ENCODE measurements around the gene S100A10.

The S100A10 gene

GRCh38 chr1:151964510-151964909 lies 29.1 kb downstream of the S100A10 start:
- DNase-seq (ENCODE audit: low read depth in 2 of 2), result no peak

- no peak for DNase-seq (ENCODE audit: low read depth in 2 of 2)
These were observed 30.4 kb downstream of the S100A10 start for GRCh38 chr1:151963288-151963687.

- no peak for DNase-seq (ENCODE audit: low read depth in 2 of 2)
These were observed 31.8 kb downstream of the S100A10 start for GRCh38 chr1:151961833-151962232.

- no peak for DNase-seq (ENCODE audit: low read depth in 2 of 2)
These were observed 32.7 kb downstream of the S100A10 start for GRCh38 chr1:151960780-151961513.

- DNase-seq (ENCODE audit: low read depth in 2 of 2), result no peak
These were observed 34.7 kb downstream of the S100A10 start for GRCh38 chr1:151958959-151959358.

GRCh38 chr1:151956957-151957497 lies 36.6 kb downstream of the S100A10 start:
- no peak for DNase-seq (ENCODE audit: low read depth in 2 of 2)

- DNase-seq (ENCODE audit: low read depth in 2 of 2), result no peak
These were observed 40.1 kb downstream of the S100A10 start for GRCh38 chr1:151953409-151954094.

- DNase-seq (ENCODE audit: low read depth in 2 of 2), result no peak
These were observed 40.8 kb downstream of the S100A10 start for GRCh38 chr1:151952811-151953210.

- DNase-seq (ENCODE audit: low read depth in 2 of 2), result no peak
These were observed 44.1 kb downstream of the S100A10 start for GRCh38 chr1:151949371-151950193.

- no peak for DNase-seq (ENCODE audit: low read depth in 2 of 2)
These were observed 45.2 kb downstream of the S100A10 start for GRCh38 chr1:151948506-151948905.

- no peak for DNase-seq (ENCODE audit: low read depth in 2 of 2)
These were observed 46.5 kb downstream of the S100A10 start for GRCh38 chr1:151947140-151947539.

- peak; percentile 68 to 79 for DNase-seq (ENCODE audit: low read depth in 2 of 2)
These were observed 47.6 kb downstream of the S100A10 start for GRCh38 chr1:151945725-151946722.

GRCh38 chr1:151944857-151945575 lies 48.6 kb downstream of the S100A10 start:
- DNase-seq (ENCODE audit: low read depth in 2 of 2), result no peak

GRCh38 chr1:151944126-151944856 lies 49.4 kb downstream of the S100A10 start:
- DNase-seq (ENCODE audit: low read depth in 2 of 2), result no peak

- no peak for DNase-seq (ENCODE audit: low read depth in 2 of 2)
These were observed 50.1 kb downstream of the S100A10 start for GRCh38 chr1:151943591-151943990.

- DNase-seq (ENCODE audit: low read depth in 2 of 2), result no peak
These were observed 50.8 kb downstream of the S100A10 start for GRCh38 chr1:151942882-151943281.

GRCh38 chr1:151940541-151940940 lies 53.1 kb downstream of the S100A10 start:
- no peak for DNase-seq (ENCODE audit: low read depth in 2 of 2)

GRCh38 chr1:151939779-151940178 lies 53.9 kb downstream of the S100A10 start:
- no peak for DNase-seq (ENCODE audit: low read depth in 2 of 2)

- DNase-seq (ENCODE audit: low read depth in 2 of 2), result no peak
These were observed 54.5 kb downstream of the S100A10 start for GRCh38 chr1:151939141-151939540.

- DNase-seq (ENCODE audit: low read depth in 2 of 2), result no peak
These were observed 57.0 kb downstream of the S100A10 start for GRCh38 chr1:151936653-151937052.
